Astrocyte (in vitro differentiated cells and primary cell): ENCODE results near the gene EVL. TPM values are rescaled to one million over a fixed set of nuclear protein-coding genes. Genes with fewer than 3 reads are reported as not detected.

ENCODE experiments used
- DNase-seq: peaks from one replicate; pipeline ENCODE4 v3.0.0-alpha.2; 2010; ENCODE audit warnings: low read depth
- FAIRE-seq: peaks from 2 replicates; lab custom pipeline; 2011; peaks lifted over from hg19 to GRCh38; lab: Jason Lieb, UNC
- H2AFZ ChIP-seq: 2 replicates; pipeline ENCODE4 v1.6.0; 2012; ENCODE audit warnings: low read depth, low read length, inconsistent platforms
- H3K27ac ChIP-seq: 2 replicates; pipeline ENCODE4 v1.5.1; 2011; ENCODE audit warnings: low read depth, low read length, inconsistent platforms
- H3K27me3 ChIP-seq: 2 replicates; pipeline ENCODE4 v1.6.0; 2011; ENCODE audit warnings: low read length, inconsistent platforms; ENCODE audit not compliant: insufficient read depth
- H3K36me3 ChIP-seq: 2 replicates; pipeline ENCODE4 v1.5.1; 2011; ENCODE audit warnings: low read length, inconsistent platforms; ENCODE audit not compliant: insufficient read depth
- H3K4me1 ChIP-seq: 2 replicates; pipeline ENCODE4 v1.5.1; 2011; ENCODE audit warnings: low read length, inconsistent platforms; ENCODE audit not compliant: insufficient read depth
- H3K4me2 ChIP-seq: 2 replicates; pipeline ENCODE4 v1.6.0; 2012; ENCODE audit warnings: low read length, inconsistent platforms
- H3K4me3 ChIP-seq: 2 replicates; pipeline ENCODE4 v1.5.1; 2011; ENCODE audit warnings: low read depth, mild to moderate bottlenecking, low read length, inconsistent platforms; ENCODE audit not compliant: insufficient read depth
- H3K79me2 ChIP-seq: 2 replicates; pipeline ENCODE4 v1.6.0; 2012; ENCODE audit warnings: mild to moderate bottlenecking, low read length, inconsistent platforms; ENCODE audit not compliant: insufficient read depth
- H3K9ac ChIP-seq: 2 replicates; pipeline ENCODE4 v1.6.0; 2012; ENCODE audit warnings: mild to moderate bottlenecking, low read length, inconsistent platforms
- H3K9me3 ChIP-seq: 2 replicates; pipeline ENCODE4 v1.5.1; 2012; ENCODE audit warnings: low read depth, mild to moderate bottlenecking, low read length, inconsistent platforms; ENCODE audit not compliant: insufficient read depth
- H4K20me1 ChIP-seq: 2 replicates; pipeline ENCODE4 v1.6.0; 2012; ENCODE audit warnings: low read length, inconsistent platforms; ENCODE audit not compliant: insufficient read depth
- H3K27ac Mint-ChIP-seq: one replicate; pipeline ENCODE4 v1.8.0; 2021; ENCODE audit warnings: mild to moderate bottlenecking, mixed read lengths; ENCODE audit not compliant: unreplicated experiment
- H3K27me3 Mint-ChIP-seq: one replicate; pipeline ENCODE4 v1.8.0; 2021; ENCODE audit warnings: low read depth, mixed read lengths; ENCODE audit not compliant: unreplicated experiment
- H3K36me3 Mint-ChIP-seq: one replicate; pipeline ENCODE4 v1.8.0; 2021; ENCODE audit warnings: low read depth, mixed read lengths; ENCODE audit not compliant: unreplicated experiment
- H3K4me1 Mint-ChIP-seq: one replicate; pipeline ENCODE4 v1.8.0; 2021; ENCODE audit warnings: low read depth, mixed read lengths; ENCODE audit not compliant: unreplicated experiment
- H3K4me3 Mint-ChIP-seq: one replicate; pipeline ENCODE4 v1.8.0; 2021; ENCODE audit warnings: mild to moderate bottlenecking, moderate library complexity, mixed read lengths; ENCODE audit not compliant: unreplicated experiment
- H3K9me3 Mint-ChIP-seq: one replicate; pipeline ENCODE4 v1.8.0; 2021; ENCODE audit warnings: mild to moderate bottlenecking, mixed read lengths; ENCODE audit not compliant: unreplicated experiment
- EZH2 ChIP-seq: IDR thresholded peaks from 2 replicates; pipeline ENCODE4 v1.6.1; 2012; ENCODE audit warnings: mild to moderate bottlenecking, low read length, inconsistent platforms; ENCODE audit not compliant: insufficient read depth
- total RNA-seq: library from RNA; stranded (reverse); gene quantifications from 2 replicates; pipeline ENCODE4 v1.2.1, GENCODE V29; 2021
- TF ChIP-seq, protein P1 (sequence below): IDR thresholded peaks from 2 replicates; pipeline ENCODE4 v1.5.1; 2011; ENCODE audit warnings: low read depth, mild to moderate bottlenecking, inconsistent platforms, low read length, moderate library complexity; ENCODE audit not compliant: insufficient read depth

The EVL gene
- total RNA-seq, 1 donor from 2014 or later: 48.9 TPM

DNA sequence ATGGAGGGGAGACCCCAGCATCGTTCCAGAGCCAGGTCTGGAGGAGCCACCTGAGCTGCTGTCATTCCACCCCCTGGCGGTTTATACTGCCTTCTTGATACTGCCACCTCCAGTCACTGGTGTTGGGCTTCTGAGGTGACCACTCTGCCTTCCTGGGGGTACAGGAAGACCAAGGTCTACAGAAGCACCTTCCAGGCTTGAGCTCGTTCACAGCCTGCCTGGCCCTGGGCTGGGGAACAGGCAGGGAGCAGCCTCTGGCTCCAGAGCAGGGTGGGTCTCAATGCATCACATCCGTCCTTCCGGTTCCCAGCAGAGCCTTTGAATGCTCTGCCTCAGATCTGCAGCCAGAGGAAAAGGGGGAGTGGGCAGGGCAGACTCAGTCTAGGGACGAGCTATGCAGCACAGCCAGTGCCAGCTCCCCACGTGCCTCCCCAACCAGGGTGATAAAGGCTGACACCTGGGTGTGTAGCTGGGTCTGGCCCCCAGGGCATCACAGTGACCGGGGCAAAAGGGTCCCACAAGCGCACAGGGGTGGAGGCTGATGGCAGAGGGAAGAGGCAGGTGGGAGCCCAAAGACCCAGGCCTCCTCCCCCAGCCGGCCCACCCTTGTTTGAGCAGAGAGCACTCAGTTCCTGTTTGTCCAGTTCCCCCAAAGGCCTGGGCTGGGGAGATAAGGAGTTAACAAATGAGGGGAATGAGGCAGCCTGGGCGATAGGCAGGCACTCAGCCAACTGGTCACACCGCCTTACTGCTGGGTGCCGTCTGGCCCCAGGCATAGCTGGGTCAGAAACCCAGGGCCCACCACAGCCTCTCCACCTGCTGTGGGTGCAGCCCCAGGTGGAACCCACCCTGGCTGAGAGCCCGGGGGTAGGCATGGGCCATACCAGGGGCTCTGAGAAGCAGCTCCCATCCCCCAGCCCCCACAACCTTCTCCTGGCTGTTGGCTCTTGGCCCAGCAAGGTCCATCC, 77.1 kb downstream of the EVL start:
- Histone ChIP-seq H3K79me2 (no peaks in the 10 kb centered on the region), H3K4me2 (no peak overlapping the region), H4K20me1 (no peaks in the 10 kb centered on the region), H3K9me3 (no peaks in the 10 kb centered on the region), H3K36me3 (no peaks in the 10 kb centered on the region), H3K9ac (no peak overlapping the region), H3K27me3 (no peaks in the 10 kb centered on the region), H3K4me3 (no peak overlapping the region), H3K4me1 (no peaks in the 10 kb centered on the region), H2AFZ (no peak overlapping the region), H3K27ac (no peak overlapping the region)
- no peak for FAIRE-seq
- no peak for DNase-seq
- no peak for TF ChIP-seq EZH2
- TF ChIP-seq, protein P1, sequence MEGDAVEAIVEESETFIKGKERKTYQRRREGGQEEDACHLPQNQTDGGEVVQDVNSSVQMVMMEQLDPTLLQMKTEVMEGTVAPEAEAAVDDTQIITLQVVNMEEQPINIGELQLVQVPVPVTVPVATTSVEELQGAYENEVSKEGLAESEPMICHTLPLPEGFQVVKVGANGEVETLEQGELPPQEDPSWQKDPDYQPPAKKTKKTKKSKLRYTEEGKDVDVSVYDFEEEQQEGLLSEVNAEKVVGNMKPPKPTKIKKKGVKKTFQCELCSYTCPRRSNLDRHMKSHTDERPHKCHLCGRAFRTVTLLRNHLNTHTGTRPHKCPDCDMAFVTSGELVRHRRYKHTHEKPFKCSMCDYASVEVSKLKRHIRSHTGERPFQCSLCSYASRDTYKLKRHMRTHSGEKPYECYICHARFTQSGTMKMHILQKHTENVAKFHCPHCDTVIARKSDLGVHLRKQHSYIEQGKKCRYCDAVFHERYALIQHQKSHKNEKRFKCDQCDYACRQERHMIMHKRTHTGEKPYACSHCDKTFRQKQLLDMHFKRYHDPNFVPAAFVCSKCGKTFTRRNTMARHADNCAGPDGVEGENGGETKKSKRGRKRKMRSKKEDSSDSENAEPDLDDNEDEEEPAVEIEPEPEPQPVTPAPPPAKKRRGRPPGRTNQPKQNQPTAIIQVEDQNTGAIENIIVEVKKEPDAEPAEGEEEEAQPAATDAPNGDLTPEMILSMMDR: no peak
- no peaks in the 10 kb centered on the region for H3K27me3 Mint-ChIP-seq
- H3K4me3 Mint-ChIP-seq: no peak overlapping the region
- H3K4me1 Mint-ChIP-seq: peaks cover 2% of the 10 kb centered on the region
- peaks cover 10% of the 10 kb centered on the region for H3K36me3 Mint-ChIP-seq
- no peak overlapping the region for H3K27ac Mint-ChIP-seq
- no peaks in the 10 kb centered on the region for H3K9me3 Mint-ChIP-seq

DNA sequence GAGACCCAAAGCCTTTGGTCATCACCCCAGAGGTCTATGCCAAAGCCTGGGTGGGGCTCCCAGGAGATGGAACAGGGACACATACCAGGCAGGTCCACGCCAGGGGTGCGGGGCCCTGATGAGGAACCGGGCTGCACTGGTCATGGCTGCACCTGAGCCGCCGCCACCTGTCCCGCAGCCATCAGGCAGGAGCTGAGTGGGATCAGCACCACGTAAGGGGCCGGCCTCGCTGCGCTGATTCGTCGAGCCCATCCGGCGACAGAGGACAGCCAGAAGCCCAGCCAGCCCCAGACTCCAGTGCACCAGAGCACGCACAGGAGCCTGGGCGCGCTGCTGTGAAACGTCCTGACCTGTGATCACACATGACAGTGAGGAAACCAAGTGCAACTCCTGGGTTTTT, 78.3 kb downstream of the EVL start:
- Histone ChIP-seq H3K27ac (no peak overlapping the region), H3K36me3 (no peaks in the 10 kb centered on the region), H4K20me1 (no peaks in the 10 kb centered on the region), H3K4me1 (no peaks in the 10 kb centered on the region), H3K4me2 (no peak overlapping the region), H3K4me3 (no peak overlapping the region), H3K27me3 (no peaks in the 10 kb centered on the region), H2AFZ (no peak overlapping the region), H3K79me2 (no peaks in the 10 kb centered on the region), H3K9me3 (no peaks in the 10 kb centered on the region), H3K9ac (no peak overlapping the region)
- Mint-ChIP-seq H3K4me3 (no peak overlapping the region), H3K4me1 (peaks cover 2% of the 10 kb centered on the region), H3K9me3 (no peaks in the 10 kb centered on the region), H3K27me3 (peaks cover 3% of the 10 kb centered on the region), H3K27ac (no peak overlapping the region), H3K36me3 (peaks cover 5% of the 10 kb centered on the region)
- FAIRE-seq (no peak), DNase-seq (no peak)
- TF ChIP-seq EZH2: no peak
- TF ChIP-seq, protein P1: no peak

DNA sequence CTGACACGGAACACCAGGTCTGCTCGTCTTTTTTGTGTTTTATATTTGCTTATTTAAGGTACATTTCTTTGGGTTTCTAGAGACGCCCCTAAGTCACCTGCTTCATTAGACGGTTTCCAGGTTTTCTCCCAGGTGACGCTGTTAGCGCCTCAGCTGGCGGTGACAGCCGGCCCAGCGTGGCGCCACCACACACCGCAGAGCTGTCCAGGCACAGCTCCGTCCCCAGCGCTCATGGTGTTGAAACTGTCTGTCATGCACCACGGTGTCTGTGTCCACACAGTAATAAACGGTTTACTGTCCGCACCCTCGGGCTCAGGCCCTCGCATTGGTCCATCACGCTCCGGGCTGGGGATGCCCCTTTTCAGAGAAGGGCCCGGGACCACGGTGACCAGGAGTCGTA, 78.7 kb downstream of the EVL start:
- DNase-seq: no peak
- FAIRE-seq: no peak
- H3K9me3 Mint-ChIP-seq: no peaks in the 10 kb centered on the region
- no peak overlapping the region for H3K27ac Mint-ChIP-seq
- no peaks in the 10 kb centered on the region for H3K27me3 ChIP-seq
- no peak overlapping the region for H2AFZ ChIP-seq
- H3K4me1 ChIP-seq: no peaks in the 10 kb centered on the region
- TF ChIP-seq, protein P1: no peak
- no peak for TF ChIP-seq EZH2
- H3K27me3 Mint-ChIP-seq: peaks cover 4% of the 10 kb centered on the region
- H3K36me3 ChIP-seq: no peaks in the 10 kb centered on the region
- no peaks in the 10 kb centered on the region for H3K79me2 ChIP-seq
- peaks cover 2% of the 10 kb centered on the region for H3K4me1 Mint-ChIP-seq
- no peak overlapping the region for H3K4me2 ChIP-seq
- H3K9ac ChIP-seq: no peak overlapping the region
- no peaks in the 10 kb centered on the region for H3K9me3 ChIP-seq
- H3K4me3 ChIP-seq: no peak overlapping the region
- H4K20me1 ChIP-seq: no peaks in the 10 kb centered on the region
- H3K36me3 Mint-ChIP-seq: peaks cover 3% of the 10 kb centered on the region
- no peak overlapping the region for H3K27ac ChIP-seq
- no peak overlapping the region for H3K4me3 Mint-ChIP-seq
